Ascending aorta (tissue), 2 donors: ENCODE results near the gene OLFM1. TPM values are rescaled to one million over a fixed set of nuclear protein-coding genes. Genes with fewer than 3 reads are reported as not detected.
"Not testable (repeated sequence)": the region's sequence is repeated elsewhere in the genome, so short reads cannot be mapped to it uniquely, and the experiment has no call there.

Experiments used
- DNase-seq, 2 donors: peaks; one replicate each; pipeline ENCODE4 v3.0.0-alpha.2; 2019; ENCODE audit warnings: low spot score in 2 of 2
- H3K27ac ChIP-seq, 2 donors: fragments of 200-600 bp; sonication (generic); one replicate each; pipeline ENCODE4 v1.5.1; 2016 to 2017; ENCODE audit warnings: mild to moderate bottlenecking in 1 of 2
- H3K27me3 ChIP-seq: fragments of 200-600 bp; sonication (generic); one replicate; pipeline ENCODE4 v1.5.1; 2017
- H3K36me3 ChIP-seq, 2 donors: fragments of 200-600 bp; sonication (generic); one replicate each; pipeline ENCODE4 v1.5.1; 2016
- H3K4me1 ChIP-seq, 2 donors: fragments of 200-600 bp; sonication (generic); one replicate each; pipeline ENCODE4 v1.5.1; 2016 to 2017; ENCODE audit warnings: mild to moderate bottlenecking in 1 of 2
- H3K4me3 ChIP-seq, 2 donors: fragments of 200-600 bp; sonication (generic); one replicate each; pipeline ENCODE4 v1.5.1; 2016 to 2017; ENCODE audit warnings: mild to moderate bottlenecking in 1 of 2
- H3K9me3 ChIP-seq, 2 donors: fragments of 200-600 bp; sonication (generic); one replicate each; pipeline ENCODE4 v1.5.1; 2016
- intact Hi-C: fragments of 100-400 bp; cut with DNase I; formaldehyde crosslinking; loops from one replicate; pipeline ENCODE4 v1.15.1; 2023
- total RNA-seq: library from RNA; depleted of rRNA; stranded (reverse); fragments of >200 nt; gene quantifications from one replicate; pipeline ENCODE4 v1.1.0, GENCODE V29; 2016
- TF ChIP-seq, protein P1 (sequence below), 3 experiments: fragments of 200-600 bp in 2 of 3; fragments of 450-650 bp in 1 of 3; sonication (generic) in 2 of 3; IDR thresholded peaks; one replicate each; pipeline ENCODE4 v1.5.1; 2016 to 2019; ENCODE audit warnings: antibody characterized with exemption in 3 of 3, mild to moderate bottlenecking in 1 of 3, moderate library complexity in 1 of 3

Gene OLFM1
- total RNA-seq, 1 donor from 2014 or later: 102 TPM

DNA sequence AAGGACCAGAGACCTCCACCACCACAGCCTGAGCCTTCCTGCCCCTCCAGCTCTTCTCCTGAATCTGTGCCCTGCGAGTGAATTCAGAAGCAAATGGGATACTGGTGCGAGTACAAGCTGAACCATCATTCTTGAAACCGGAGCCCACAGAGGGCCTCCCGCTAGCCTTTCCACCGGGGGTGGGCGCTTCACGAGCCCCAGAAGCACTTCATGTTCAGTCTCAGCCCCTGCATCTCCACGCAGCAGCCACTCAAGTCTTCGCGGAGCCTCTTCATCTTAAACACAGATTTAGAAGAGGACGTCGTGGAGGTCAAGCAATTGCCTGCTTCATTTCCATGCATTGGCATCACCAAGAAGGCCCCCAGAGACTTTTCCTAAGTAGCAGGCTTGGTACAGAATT lies 26.0 kb upstream of the OLFM1 start:
- H3K27me3 ChIP-seq: peaks cover 6% of the 10 kb centered on the region
- intact Hi-C loops: no loop called here
- no peak overlapping the region for H3K27ac ChIP-seq

GRCh38 chr9:135062254-135062653 lies 25.2 kb upstream of the OLFM1 start:
- no peak overlapping the region for H3K27ac ChIP-seq
- H3K4me3 ChIP-seq: no peak overlapping the region
- DNase-seq: peak in 1 of 2 donors; percentile 16
- H3K27me3 ChIP-seq: peaks cover 6% of the 10 kb centered on the region
- H3K9me3 ChIP-seq: peaks cover 0 to 5% of the 10 kb centered on the region in 2 donors
- H3K36me3 ChIP-seq: no peaks in the 10 kb centered on the region
- intact Hi-C loops: no loop called here
- TF ChIP-seq, protein P1, sequence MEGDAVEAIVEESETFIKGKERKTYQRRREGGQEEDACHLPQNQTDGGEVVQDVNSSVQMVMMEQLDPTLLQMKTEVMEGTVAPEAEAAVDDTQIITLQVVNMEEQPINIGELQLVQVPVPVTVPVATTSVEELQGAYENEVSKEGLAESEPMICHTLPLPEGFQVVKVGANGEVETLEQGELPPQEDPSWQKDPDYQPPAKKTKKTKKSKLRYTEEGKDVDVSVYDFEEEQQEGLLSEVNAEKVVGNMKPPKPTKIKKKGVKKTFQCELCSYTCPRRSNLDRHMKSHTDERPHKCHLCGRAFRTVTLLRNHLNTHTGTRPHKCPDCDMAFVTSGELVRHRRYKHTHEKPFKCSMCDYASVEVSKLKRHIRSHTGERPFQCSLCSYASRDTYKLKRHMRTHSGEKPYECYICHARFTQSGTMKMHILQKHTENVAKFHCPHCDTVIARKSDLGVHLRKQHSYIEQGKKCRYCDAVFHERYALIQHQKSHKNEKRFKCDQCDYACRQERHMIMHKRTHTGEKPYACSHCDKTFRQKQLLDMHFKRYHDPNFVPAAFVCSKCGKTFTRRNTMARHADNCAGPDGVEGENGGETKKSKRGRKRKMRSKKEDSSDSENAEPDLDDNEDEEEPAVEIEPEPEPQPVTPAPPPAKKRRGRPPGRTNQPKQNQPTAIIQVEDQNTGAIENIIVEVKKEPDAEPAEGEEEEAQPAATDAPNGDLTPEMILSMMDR (IDR thresholded peaks at IDR 0.05): no peak
- no peaks in the 10 kb centered on the region for H3K4me1 ChIP-seq

More for the DNA sequence above, 26.0 kb upstream of the OLFM1 start:
- peaks cover 0 to 5% of the 10 kb centered on the region in 2 donors for H3K9me3 ChIP-seq
- H3K4me1 ChIP-seq: no peaks in the 10 kb centered on the region
- H3K4me3 ChIP-seq: no peak overlapping the region
- H3K36me3 ChIP-seq: no peaks in the 10 kb centered on the region
- TF ChIP-seq, protein P1 (IDR thresholded peaks at IDR 0.05): no peak
- DNase-seq: peak in 1 of 2 donors; percentile 15

- intact Hi-C loops, H3K27me3 ChIP-seq: not testable (repeated sequence)
- peak in 1 of 2 donors; percentile 22 for DNase-seq
Observed at GRCh38 chr9:135063466-135063865, 24.0 kb upstream of the OLFM1 start.

GRCh38 chr9:135063888-135064287 lies 23.6 kb upstream of the OLFM1 start:
- H3K27me3 ChIP-seq, H3K9me3 ChIP-seq, H3K4me1 ChIP-seq, intact Hi-C loops, H3K4me3 ChIP-seq, H3K36me3 ChIP-seq, H3K27ac ChIP-seq: not testable (repeated sequence)
- DNase-seq: peak in 1 of 2 donors; percentile 9

More at GRCh38 chr9:135063466-135063865, 24.0 kb upstream of the OLFM1 start:
- not testable (repeated sequence) for H3K4me1 ChIP-seq, H3K27ac ChIP-seq, H3K36me3 ChIP-seq, H3K4me3 ChIP-seq, H3K9me3 ChIP-seq

DNA sequence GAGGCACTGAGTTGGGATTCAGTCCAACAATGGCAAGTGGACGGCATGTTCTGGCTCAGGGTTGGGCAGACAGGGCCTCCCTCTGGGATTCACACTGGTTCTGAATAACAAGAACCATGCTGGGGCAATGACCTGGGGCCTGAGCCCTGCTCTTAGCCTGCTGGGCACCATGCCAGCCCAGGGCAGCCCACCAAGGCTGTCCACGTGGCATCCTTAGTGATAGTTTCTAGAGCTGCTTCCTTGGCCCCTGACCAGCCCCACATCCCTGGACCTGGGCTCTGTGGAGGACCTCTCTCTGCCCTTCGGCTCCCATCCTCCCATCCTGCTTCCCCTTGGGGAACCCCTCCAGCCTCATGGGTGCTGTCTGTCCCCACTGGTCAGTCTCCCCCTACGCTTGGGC lies 22.3 kb upstream of the OLFM1 start:
- TF ChIP-seq, protein P1 (IDR thresholded peaks at IDR 0.05): no peak
- Histone ChIP-seq H3K4me1 (no peaks in the 10 kb centered on the region), H3K9me3 (peaks cover 0 to 5% of the 10 kb centered on the region in 2 donors), H3K4me3 (no peak overlapping the region), H3K27ac (no peak overlapping the region), H3K36me3 (no peaks in the 10 kb centered on the region), H3K27me3 (peaks cover 6% of the 10 kb centered on the region)
- intact Hi-C loops: no loop called here
- DNase-seq: peak in 1 of 2 donors; percentile 28

- no peaks in the 10 kb centered on the region for H3K4me1 ChIP-seq
- TF ChIP-seq, protein P1 (IDR thresholded peaks at IDR 0.05): no peak
- peak in 1 of 2 donors; percentile 8 for DNase-seq
- peaks cover 6% of the 10 kb centered on the region for H3K27me3 ChIP-seq
- no peak overlapping the region for H3K4me3 ChIP-seq
- H3K27ac ChIP-seq: no peak overlapping the region
- intact Hi-C loops: no loop called here
- no peaks in the 10 kb centered on the region for H3K36me3 ChIP-seq
- peaks cover 0 to 5% of the 10 kb centered on the region in 2 donors for H3K9me3 ChIP-seq
Observed at GRCh38 chr9:135065804-135066203, 21.7 kb upstream of the OLFM1 start.

DNA sequence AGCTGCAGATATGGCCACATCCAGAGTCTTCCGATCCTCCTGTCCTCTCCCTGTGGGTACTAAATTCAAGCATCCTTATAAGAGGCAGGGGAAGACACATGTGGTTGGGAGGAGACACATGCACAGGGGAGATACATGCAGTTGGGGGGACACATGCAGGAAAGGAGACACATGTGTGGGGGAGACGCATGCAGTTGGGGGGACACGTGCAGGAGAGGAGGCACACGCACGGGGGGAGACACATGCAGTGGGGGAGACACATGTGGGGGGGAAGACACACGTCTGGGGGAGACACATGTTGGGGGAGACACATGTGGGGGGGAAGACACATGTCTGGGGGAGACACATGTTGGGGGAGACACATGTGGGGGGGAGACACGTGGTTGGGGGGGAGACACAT lies 21.2 kb upstream of the OLFM1 start:
- TF ChIP-seq, protein P1 (IDR thresholded peaks at IDR 0.05): no peak
- DNase-seq: peak in 1 of 2 donors; percentile 19
- H3K9me3 ChIP-seq: peaks cover 0 to 5% of the 10 kb centered on the region in 2 donors
- H3K4me3 ChIP-seq: no peak overlapping the region
- H3K27ac ChIP-seq: no peak overlapping the region
- intact Hi-C loops: no loop called here
- no peaks in the 10 kb centered on the region for H3K4me1 ChIP-seq
- H3K27me3 ChIP-seq: peaks cover 6% of the 10 kb centered on the region
- H3K36me3 ChIP-seq: no peaks in the 10 kb centered on the region
